Heart right ventricle (tissue), 16 donors: ENCODE results near the gene SMAD2. TPM values are rescaled to one million over a fixed set of nuclear protein-coding genes. Genes with fewer than 3 reads are reported as not detected.

Experiments
- ATAC-seq, 8 donors: fragments of 200-7000 bp; cut with Tn5 transposase; one replicate each; pipeline ENCODE4 v1.9.1; 2020; ENCODE audit warnings: mild to moderate bottlenecking in 8 of 8, moderate library complexity in 8 of 8, moderate number of reproducible peaks in 1 of 8
- DNase-seq, 2 donors: peaks; one replicate each; pipeline ENCODE4 v3.0.0-alpha.2; 2020
- H3K27ac ChIP-seq, 10 donors: fragments of 200-600 bp; sonication (generic) in 2 of 10; one replicate each; pipeline versions ENCODE4 v1.5.0 to v1.8.0; 2020 to 2022; ENCODE audit warnings: mild to moderate bottlenecking in 3 of 10
- H3K27me3 ChIP-seq, 7 donors: fragments of 200-600 bp; one replicate each; pipeline ENCODE4 v1.8.0; 2021 to 2022; ENCODE audit warnings: mild to moderate bottlenecking in 2 of 7
- H3K36me3 ChIP-seq, 9 donors: fragments of 200-600 bp; sonication (generic) in 1 of 9; one replicate each; pipeline versions ENCODE4 v1.5.0 to v1.8.0; 2020 to 2022; ENCODE audit warnings: mild to moderate bottlenecking in 2 of 9
- H3K4me1 ChIP-seq, 9 donors: fragments of 200-600 bp; sonication (generic) in 1 of 9; one replicate each; pipeline versions ENCODE4 v1.5.0 to v1.8.0; 2020 to 2022; ENCODE audit warnings: mild to moderate bottlenecking in 4 of 9
- H3K4me3 ChIP-seq, 10 donors: fragments of 200-600 bp; sonication (generic) in 2 of 10; one replicate each; pipeline versions ENCODE4 v1.5.0 to v1.8.0; 2020 to 2022; ENCODE audit warnings: mild to moderate bottlenecking in 7 of 10, moderate library complexity in 2 of 10
- H3K9me3 ChIP-seq, 11 donors: fragments of 200-600 bp in 10 of 11; sonication (generic) in 2 of 11; one replicate each; pipeline versions ENCODE4 v1.5.0 to v1.8.0; 2013 to 2022; ENCODE audit warnings: mild to moderate bottlenecking in 2 of 11, control low read depth in 1 of 11, moderate library complexity in 1 of 11
- WGBS, 2 donors: extraction: QIAGEN DNeasy Blood & Tissue Kit; methylation state at CpG; one replicate each; pipeline ENCODE4 v1.1.7; 2013; ENCODE audit warnings: inconsistent platforms in 1 of 2; 5-methylcytosine and 5-hydroxymethylcytosine counted together
- intact Hi-C, 10 donors: fragments of 100-400 bp; cut with DNase I; formaldehyde crosslinking; loops; one replicate each; pipeline versions ENCODE4 v1.11.1 to v1.14.2; 2022
- polyA plus RNA-seq, 2 donors: library from polyadenylated mRNA; stranded (reverse); fragments of 200-250 nt; gene quantifications; one replicate each; pipeline ENCODE4 v1.2.3, GENCODE V29; 2013
- total RNA-seq, 10 donors: library from RNA; stranded (reverse); fragmentation: NEBNext Ultra II Directional in 3 of 10; extraction: Animal tissue kit (Norgen Biotek cat#: 25700) in 3 of 10; gene quantifications; one replicate each; pipeline versions ENCODE4 v1.2.1 to v1.2.4, GENCODE V29; 2021 to 2023
- TF ChIP-seq, protein P1 (sequence below), 9 donors: fragments of 200-600 bp; sonication (generic) in 2 of 9; IDR thresholded peaks; one replicate each; pipeline versions ENCODE4 v1.5.0 to v1.8.0; 2021 to 2022; ENCODE audit warnings: antibody characterized with exemption in 9 of 9, mild to moderate bottlenecking in 5 of 9, moderate library complexity in 1 of 9
- donor health status: Arrhythmogenic right ventricular cardiomyopathy.
- donor health status: ischemic (EF 13 %, LVEDD 7.1; RV severe dilation, severe dysfunction).
- donor health status: healthy with polysubstance abuse.
- donor health status: DM: no; HTN: yes; CAD: no.
- donor health status: DM: no; HTN: no; CAD: no.
- donor health status: ischemic (EF 25% LVEDD 6.9; RV normal size, moderate dysfunction).
- donor health status: ischemic (EF 25% LVEDD 5.7; RV mildly dilated, moderate dysfunction).
- donor health status: healthy.
- donor health status: DM: yes; HTN: yes; CAD: no.
- donor health status: Ischemic cardiomyopathy.
- donor health status: ischemic (EF 35%, LVEDD 5.7; RV mildly dilated, moderate dysfunction).
- donor health status: nonischemic (EF 11% LVEDD 7.7; RV severe dilation, severe dysfunction).
- donor health status: DM: yes; HTN: yes; CAD: no.
- donor health status: PGD.
- donor health status: ischemic (EF 29% LVEDD 5.4; RV normal size, mild dysfunction).
- donor health status: nonischemic (EF 23%, LVEDD 6.1; RV moderate dilation, normal function).

SMAD2 gene
- total and polyA plus RNA-seq, 12 donors = 11.6 to 118 (median 92.9) TPM

- no peak overlapping the region for H3K27ac ChIP-seq
- no peak for ATAC-seq
- no peaks in the 10 kb centered on the region for H3K27me3 ChIP-seq
- no peaks in the 10 kb centered on the region for H3K36me3 ChIP-seq
- no peaks in the 10 kb centered on the region for H3K4me1 ChIP-seq
- H3K9me3 ChIP-seq = peaks cover 0 to 37% (median 12%) of the 10 kb centered on the region in 11 donors
- no peak for DNase-seq
- intact Hi-C loops = no loop called here
- WGBS, 2 donors = 75 to 78% methylated on average over 3 of the region's 3 CpGs
- TF ChIP-seq, protein P1, sequence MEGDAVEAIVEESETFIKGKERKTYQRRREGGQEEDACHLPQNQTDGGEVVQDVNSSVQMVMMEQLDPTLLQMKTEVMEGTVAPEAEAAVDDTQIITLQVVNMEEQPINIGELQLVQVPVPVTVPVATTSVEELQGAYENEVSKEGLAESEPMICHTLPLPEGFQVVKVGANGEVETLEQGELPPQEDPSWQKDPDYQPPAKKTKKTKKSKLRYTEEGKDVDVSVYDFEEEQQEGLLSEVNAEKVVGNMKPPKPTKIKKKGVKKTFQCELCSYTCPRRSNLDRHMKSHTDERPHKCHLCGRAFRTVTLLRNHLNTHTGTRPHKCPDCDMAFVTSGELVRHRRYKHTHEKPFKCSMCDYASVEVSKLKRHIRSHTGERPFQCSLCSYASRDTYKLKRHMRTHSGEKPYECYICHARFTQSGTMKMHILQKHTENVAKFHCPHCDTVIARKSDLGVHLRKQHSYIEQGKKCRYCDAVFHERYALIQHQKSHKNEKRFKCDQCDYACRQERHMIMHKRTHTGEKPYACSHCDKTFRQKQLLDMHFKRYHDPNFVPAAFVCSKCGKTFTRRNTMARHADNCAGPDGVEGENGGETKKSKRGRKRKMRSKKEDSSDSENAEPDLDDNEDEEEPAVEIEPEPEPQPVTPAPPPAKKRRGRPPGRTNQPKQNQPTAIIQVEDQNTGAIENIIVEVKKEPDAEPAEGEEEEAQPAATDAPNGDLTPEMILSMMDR (IDR thresholded peaks at IDR 0.05) = no peak
- no peak overlapping the region for H3K4me3 ChIP-seq
Measured at GRCh38 chr18:47788621-47789020, 141.8 kb downstream of the SMAD2 start.

DNA sequence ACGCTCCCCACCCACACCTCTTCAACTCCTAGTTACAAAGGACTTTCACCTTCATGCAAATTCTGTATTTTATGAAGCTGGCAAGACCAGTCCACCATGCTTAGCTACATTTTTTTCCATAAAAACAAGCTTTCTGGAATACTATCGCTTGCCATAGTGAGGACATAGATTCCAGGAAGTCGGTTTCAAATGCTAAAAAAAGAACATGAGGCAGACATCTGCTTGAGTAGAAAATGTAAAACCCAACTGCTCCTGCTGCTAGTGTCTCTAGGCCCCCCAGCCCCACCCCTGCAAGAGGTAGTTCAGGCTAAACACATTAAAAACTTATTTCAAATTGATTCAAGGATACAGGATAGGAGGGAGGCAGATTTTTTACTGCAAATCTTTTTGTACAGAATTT lies 148.9 kb downstream of the SMAD2 start:
- H3K36me3 ChIP-seq = no peaks in the 10 kb centered on the region
- no peak for ATAC-seq
- no peak for DNase-seq
- WGBS, 2 donors = 61% methylated on average over 3 of the region's 3 CpGs
- H3K27ac ChIP-seq = no peak overlapping the region
- peaks cover 0 to 35% (median 14%) of the 10 kb centered on the region in 11 donors for H3K9me3 ChIP-seq
- H3K4me3 ChIP-seq = no peak overlapping the region
- H3K27me3 ChIP-seq = peaks cover 0 to 4% (median 0%) of the 10 kb centered on the region in 7 donors
- H3K4me1 ChIP-seq = peaks cover 0 to 7% (median 0%) of the 10 kb centered on the region in 9 donors
- TF ChIP-seq, protein P1 (IDR thresholded peaks at IDR 0.05) = no peak
- intact Hi-C loops = no loop called here

GRCh38 chr18:47780011-47780725 lies 150.3 kb downstream of the SMAD2 start:
- peaks cover 0 to 7% (median 0%) of the 10 kb centered on the region in 9 donors for H3K4me1 ChIP-seq
- ATAC-seq = no peak
- H3K27ac ChIP-seq = no peak overlapping the region
- H3K4me3 ChIP-seq = no peak overlapping the region
- intact Hi-C loops = no loop called here
- WGBS, 2 donors = 84 to 86% methylated on average over 11 of the region's 11 CpGs
- DNase-seq = no peak
- no peaks in the 10 kb centered on the region for H3K36me3 ChIP-seq
- peaks cover 0 to 21% (median 12%) of the 10 kb centered on the region in 11 donors for H3K9me3 ChIP-seq
- TF ChIP-seq, protein P1 (IDR thresholded peaks at IDR 0.05) = no peak
- H3K27me3 ChIP-seq = peaks cover 0 to 4% (median 0%) of the 10 kb centered on the region in 7 donors

- intact Hi-C loops = loop anchor here in 5 of 10 donors (5.0 to 10.0 kb wide), 2 partner anchors 243 to 665 kb away; no protein-coding TSS in a partner anchor
- Histone ChIP-seq H3K9me3 (peaks cover 0 to 13% (median 10%) of the 10 kb centered on the region in 11 donors), H3K36me3 (no peaks in the 10 kb centered on the region), H3K4me3 (no peak overlapping the region), H3K27ac (no peak overlapping the region), H3K27me3 (peaks cover 0 to 4% (median 0%) of the 10 kb centered on the region in 7 donors), H3K4me1 (peaks cover 0 to 7% (median 0%) of the 10 kb centered on the region in 9 donors)
- ATAC-seq (no peak), DNase-seq (no peak)
- 60 to 71% methylated on average over 3 of the region's 3 CpGs for whole genome bisulfite sequencing, 2 donors
- TF ChIP-seq, protein P1 (IDR thresholded peaks at IDR 0.05) = no peak
Measured at GRCh38 chr18:47779381-47779780, 151.1 kb downstream of the SMAD2 start.
